NOMO-1 (cell line): Measurements from ENCODE around the gene CSAG1.
"Not testable (repeated sequence)": the region's sequence is repeated elsewhere in the genome, so short reads cannot be mapped to it uniquely, and the experiment has no call there.

Experiments used
- DNase-seq, 2 experiments: peaks; one replicate each; lab custom pipeline; 2025; ENCODE audit not compliant: unreplicated experiment in 2 of 2; lab: John Stamatoyannopoulos, UW

The CSAG1 gene

DNA sequence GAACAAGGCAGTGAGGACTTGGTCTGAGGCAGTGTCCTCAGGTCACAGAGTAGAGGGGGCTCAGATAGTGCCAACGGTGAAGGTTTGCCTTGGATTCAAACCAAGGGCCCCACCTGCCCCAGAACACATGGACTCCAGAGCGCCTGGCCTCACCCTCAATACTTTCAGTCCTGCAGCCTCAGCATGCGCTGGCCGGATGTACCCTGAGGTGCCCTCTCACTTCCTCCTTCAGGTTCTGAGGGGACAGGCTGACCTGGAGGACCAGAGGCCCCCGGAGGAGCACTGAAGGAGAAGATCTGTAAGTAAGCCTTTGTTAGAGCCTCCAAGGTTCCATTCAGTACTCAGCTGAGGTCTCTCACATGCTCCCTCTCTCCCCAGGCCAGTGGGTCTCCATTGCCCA is 33.1 kb downstream of the CSAG1 start:
- not testable (repeated sequence) for DNase-seq

DNA sequence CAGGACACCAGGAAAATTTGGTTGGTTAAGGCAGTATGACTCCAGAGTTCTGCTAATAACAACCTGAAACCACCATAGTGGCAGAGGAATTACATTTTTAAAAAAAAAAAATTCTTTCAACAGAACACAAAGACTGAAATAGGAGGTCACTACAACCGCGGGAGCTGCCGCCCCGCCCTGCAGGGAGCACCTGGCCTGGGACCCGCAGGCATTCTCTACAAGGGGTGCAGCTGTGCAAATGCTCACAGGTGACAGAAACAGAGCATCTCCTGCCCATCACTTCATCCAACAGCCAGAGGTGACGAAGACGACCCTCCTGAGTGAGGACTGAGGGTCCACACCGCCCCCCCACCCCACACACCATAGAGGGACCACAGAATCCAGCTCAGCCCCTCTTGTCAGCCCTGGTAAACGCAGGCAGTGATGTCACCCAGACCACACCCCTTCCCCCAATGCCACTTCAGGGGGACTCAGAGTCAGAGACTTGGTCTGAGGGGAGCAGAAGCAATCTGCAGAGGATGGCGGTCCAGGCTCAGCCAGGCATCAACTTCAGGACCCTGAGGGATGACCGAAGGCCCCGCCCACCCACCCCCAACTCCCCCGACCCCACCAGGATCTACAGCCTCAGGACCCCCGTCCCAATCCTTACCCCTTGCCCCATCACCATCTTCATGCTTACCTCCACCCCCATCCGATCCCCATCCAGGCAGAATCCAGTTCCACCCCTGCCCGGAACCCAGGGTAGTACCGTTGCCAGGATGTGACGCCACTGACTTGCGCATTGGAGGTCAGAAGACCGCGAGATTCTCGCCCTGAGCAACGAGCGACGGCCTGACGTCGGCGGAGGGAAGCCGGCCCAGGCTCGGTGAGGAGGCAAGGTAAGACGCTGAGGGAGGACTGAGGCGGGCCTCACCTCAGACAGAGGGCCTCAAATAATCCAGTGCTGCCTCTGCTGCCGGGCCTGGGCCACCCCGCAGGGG is 35.3 kb downstream of the CSAG1 start, which contains the start of gene MAGEA3:
TSS of gene MAGEA3 (plus strand) at position 843 of the 980 bp plus-strand sequence. CDS start 2,039 bp downstream, outside the sequence.
- not testable (repeated sequence) for DNase-seq

DNA sequence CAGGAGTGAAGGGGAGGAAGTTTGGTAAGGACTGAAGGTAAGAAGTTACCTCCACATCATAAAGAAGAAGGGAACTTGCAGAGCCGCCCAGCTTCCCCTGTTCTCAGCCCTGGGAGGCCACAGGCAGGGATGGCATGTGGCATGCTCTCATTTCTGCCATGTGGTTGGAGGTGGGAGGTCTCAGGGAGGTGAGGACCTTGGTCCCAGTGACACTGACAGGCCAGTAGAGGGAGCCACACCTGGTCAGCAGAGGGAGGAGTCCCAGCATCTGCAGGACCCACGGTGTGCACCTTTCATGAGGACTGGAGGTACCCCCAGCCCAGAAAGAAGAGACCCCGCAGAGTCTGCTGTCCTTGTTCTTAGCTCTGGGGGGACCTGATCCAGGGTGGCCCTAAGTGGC is 52.5 kb downstream of the CSAG1 start:
- DNase-seq = not testable (repeated sequence)
